ENCODE results near the gene SLC36A1.

- TF ChIP-seq FOXM1 (IDR thresholded peaks at IDR 0.05; ENCODE audit: borderline replicate concordance) (no peak), BHLHE40 (IDR thresholded peaks at IDR 0.05; ENCODE audit: borderline replicate concordance) (no peak), FOXK2 (IDR thresholded peaks at IDR 0.05) (no peak), NFRKB (IDR thresholded peaks at IDR 0.05) (no peak), HDGF (IDR thresholded peaks at IDR 0.05; ENCODE audit: borderline replicate concordance) (no peak), SP1 (IDR thresholded peaks at IDR 0.05) (no peak), ARNT (IDR thresholded peaks at IDR 0.05) (no peak), ELF4 (IDR thresholded peaks at IDR 0.05) (no peak), TARDBP (IDR thresholded peaks at IDR 0.05) (no peak), FOXA1 (IDR thresholded peaks at IDR 0.05) (no peak), PKNOX1 (IDR thresholded peaks at IDR 0.05) (no peak), ZNF384 (IDR thresholded peaks at IDR 0.05) (no peak), CTBP1 (IDR thresholded peaks at IDR 0.05; ENCODE audit: borderline replicate concordance) (no peak), SUZ12 (IDR thresholded peaks at IDR 0.05) (no peak)
Observed at GRCh38 chr5:151491062-151491461, 43.7 kb downstream of the SLC36A1 start.

Measured in HEK293T (cell line).